ENCODE measurements around the gene MPPED1. TPM values are rescaled to one million over a fixed set of nuclear protein-coding genes. Genes with fewer than 3 reads are reported as not detected.

MPPED1 gene
- total and polyA plus RNA-seq, 3 experiments from 2014 or later: not detected

DNA sequence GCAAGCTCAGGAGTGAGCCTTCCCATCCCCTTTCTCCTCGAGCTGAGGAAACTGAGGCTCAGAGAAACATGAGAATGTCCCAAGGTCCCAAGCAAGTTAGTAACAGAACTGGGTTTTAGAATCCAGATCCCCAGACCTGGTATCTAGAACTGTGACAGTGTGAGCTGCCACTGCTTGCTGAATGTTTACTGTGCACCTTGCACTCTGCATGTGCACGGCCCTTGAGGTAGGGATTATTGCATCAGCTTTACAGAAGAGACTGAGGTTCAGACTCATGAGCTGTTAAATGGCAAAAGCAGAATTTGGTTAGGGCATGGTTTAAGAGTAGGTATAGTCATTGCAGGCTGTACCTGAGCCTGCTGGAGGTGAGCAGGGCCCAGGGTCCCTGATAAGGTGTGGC is 3.8 kb upstream of the MPPED1 start:
- peaks cover 0 to 2% (median 0%) of the 10 kb centered on the region in 5 donors for H3K9me3 Mint-ChIP-seq
- Histone ChIP-seq H3K4me1 (ENCODE audit: insufficient read depth, low read length) (no peaks in the 10 kb centered on the region), H3K27me3 (ENCODE audit: insufficient read depth, low read length, poor library complexity, severe bottlenecking) (peaks cover 10% of the 10 kb centered on the region), H3K27ac (ENCODE audit: low read depth, low read length) (no peak overlapping the region), H3K9me3 (ENCODE audit: low read length) (no peaks in the 10 kb centered on the region), H3K36me3 (ENCODE audit: insufficient read depth, low read length) (no peaks in the 10 kb centered on the region), H3K4me3 (ENCODE audit: low read length) (no peak overlapping the region)
- H3K4me3 Mint-ChIP-seq: no peak overlapping the region
- ChIA-PET POLR2A (no interaction called here), CTCF (interaction anchor here (1.1 to 1.2 kb wide), 2 partner anchors 14 to 20 kb away, joined by 3 to 4 read pairs; no protein-coding TSS in a partner anchor)
- peaks cover 27 to 44% of the 10 kb centered on the region in 2 donors for H3K27me3 Mint-ChIP-seq
- no peak overlapping the region for H3K27ac Mint-ChIP-seq
- H3K36me3 Mint-ChIP-seq: no peaks in the 10 kb centered on the region
- no peak for DNase-seq
- H3K4me1 Mint-ChIP-seq: peaks cover 0 to 3% (median 0%) of the 10 kb centered on the region in 3 donors

DNA sequence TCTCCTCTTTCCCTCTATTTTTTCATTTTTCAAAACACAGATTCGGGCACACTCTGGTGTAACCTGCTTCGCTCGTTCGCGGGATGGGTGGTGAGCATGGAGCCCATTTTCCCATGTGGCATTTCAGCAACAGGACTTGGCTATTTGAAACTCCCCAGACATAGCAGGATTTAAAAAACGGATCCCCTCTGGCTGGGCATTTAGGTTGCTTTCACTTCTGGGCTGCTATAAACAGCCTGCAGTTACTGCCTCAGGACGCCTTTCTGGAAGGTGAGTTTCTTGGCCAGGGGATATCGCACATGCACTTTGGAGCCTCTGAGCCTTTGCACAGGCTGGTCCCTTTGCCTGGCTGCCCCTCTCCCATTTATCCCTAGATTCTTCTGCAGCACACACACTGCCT is 2.8 kb upstream of the MPPED1 start:
- H3K27ac ChIP-seq (ENCODE audit: low read depth, low read length): no peak overlapping the region
- no peaks in the 10 kb centered on the region for H3K36me3 Mint-ChIP-seq
- H3K4me3 Mint-ChIP-seq: no peak overlapping the region
- no peaks in the 10 kb centered on the region for H3K9me3 ChIP-seq (ENCODE audit: low read length)
- H3K9me3 Mint-ChIP-seq: peaks cover 0 to 2% (median 0%) of the 10 kb centered on the region in 5 donors
- no peaks in the 10 kb centered on the region for H3K36me3 ChIP-seq (ENCODE audit: insufficient read depth, low read length)
- ChIA-PET POLR2A (no interaction called here), CTCF (no interaction called here)
- peaks cover 35 to 51% of the 10 kb centered on the region in 2 donors for H3K27me3 Mint-ChIP-seq
- DNase-seq: no peak
- no peak overlapping the region for H3K4me3 ChIP-seq (ENCODE audit: low read length)
- no peak overlapping the region for H3K27ac Mint-ChIP-seq
- H3K27me3 ChIP-seq (ENCODE audit: insufficient read depth, low read length, poor library complexity, severe bottlenecking): peaks cover 17% of the 10 kb centered on the region
- H3K4me1 Mint-ChIP-seq: peaks cover 0 to 3% (median 0%) of the 10 kb centered on the region in 3 donors
- H3K4me1 ChIP-seq (ENCODE audit: insufficient read depth, low read length): no peaks in the 10 kb centered on the region

GRCh38 chr22:43409800-43410199 is 2.0 kb upstream of the MPPED1 start:
- Mint-ChIP-seq H3K4me1 (peaks cover 0 to 3% (median 0%) of the 10 kb centered on the region in 3 donors), H3K27ac (no peak overlapping the region), H3K27me3 (peaks cover 36 to 54% of the 10 kb centered on the region in 2 donors), H3K36me3 (no peaks in the 10 kb centered on the region), H3K4me3 (no peak overlapping the region), H3K9me3 (peaks cover 0 to 2% (median 0%) of the 10 kb centered on the region in 5 donors)
- ChIA-PET POLR2A (no interaction called here), CTCF (no interaction called here)
- no peak for DNase-seq
- H3K4me3 ChIP-seq (ENCODE audit: low read length): no peak overlapping the region
- no peak overlapping the region for H3K27ac ChIP-seq (ENCODE audit: low read depth, low read length)
- H3K9me3 ChIP-seq (ENCODE audit: low read length): no peaks in the 10 kb centered on the region
- no peaks in the 10 kb centered on the region for H3K36me3 ChIP-seq (ENCODE audit: insufficient read depth, low read length)
- peaks cover 17% of the 10 kb centered on the region for H3K27me3 ChIP-seq (ENCODE audit: insufficient read depth, low read length, poor library complexity, severe bottlenecking)
- H3K4me1 ChIP-seq (ENCODE audit: insufficient read depth, low read length): no peaks in the 10 kb centered on the region

GRCh38 chr22:43411040-43411868 is 560 bp upstream of the MPPED1 start:
- Histone ChIP-seq H3K4me3 (ENCODE audit: low read length) (no peak overlapping the region), H3K27me3 (ENCODE audit: insufficient read depth, low read length, poor library complexity, severe bottlenecking) (peaks cover 17% of the 10 kb centered on the region), H3K27ac (ENCODE audit: low read depth, low read length) (no peak overlapping the region), H3K9me3 (ENCODE audit: low read length) (no peaks in the 10 kb centered on the region), H3K4me1 (ENCODE audit: insufficient read depth, low read length) (no peaks in the 10 kb centered on the region), H3K36me3 (ENCODE audit: insufficient read depth, low read length) (no peaks in the 10 kb centered on the region)
- Mint-ChIP-seq H3K36me3 (no peaks in the 10 kb centered on the region), H3K9me3 (peaks cover 0 to 2% (median 0%) of the 10 kb centered on the region in 5 donors), H3K4me3 (peak overlapping the region in 1 of 7 donors; percentile 48), H3K27me3 (peaks cover 38 to 63% of the 10 kb centered on the region in 2 donors), H3K27ac (no peak overlapping the region), H3K4me1 (peaks cover 0 to 3% (median 0%) of the 10 kb centered on the region in 3 donors)
- DNase-seq: no peak
- POLR2A ChIA-PET: no interaction called here
- CTCF ChIA-PET: no interaction called here

DNA sequence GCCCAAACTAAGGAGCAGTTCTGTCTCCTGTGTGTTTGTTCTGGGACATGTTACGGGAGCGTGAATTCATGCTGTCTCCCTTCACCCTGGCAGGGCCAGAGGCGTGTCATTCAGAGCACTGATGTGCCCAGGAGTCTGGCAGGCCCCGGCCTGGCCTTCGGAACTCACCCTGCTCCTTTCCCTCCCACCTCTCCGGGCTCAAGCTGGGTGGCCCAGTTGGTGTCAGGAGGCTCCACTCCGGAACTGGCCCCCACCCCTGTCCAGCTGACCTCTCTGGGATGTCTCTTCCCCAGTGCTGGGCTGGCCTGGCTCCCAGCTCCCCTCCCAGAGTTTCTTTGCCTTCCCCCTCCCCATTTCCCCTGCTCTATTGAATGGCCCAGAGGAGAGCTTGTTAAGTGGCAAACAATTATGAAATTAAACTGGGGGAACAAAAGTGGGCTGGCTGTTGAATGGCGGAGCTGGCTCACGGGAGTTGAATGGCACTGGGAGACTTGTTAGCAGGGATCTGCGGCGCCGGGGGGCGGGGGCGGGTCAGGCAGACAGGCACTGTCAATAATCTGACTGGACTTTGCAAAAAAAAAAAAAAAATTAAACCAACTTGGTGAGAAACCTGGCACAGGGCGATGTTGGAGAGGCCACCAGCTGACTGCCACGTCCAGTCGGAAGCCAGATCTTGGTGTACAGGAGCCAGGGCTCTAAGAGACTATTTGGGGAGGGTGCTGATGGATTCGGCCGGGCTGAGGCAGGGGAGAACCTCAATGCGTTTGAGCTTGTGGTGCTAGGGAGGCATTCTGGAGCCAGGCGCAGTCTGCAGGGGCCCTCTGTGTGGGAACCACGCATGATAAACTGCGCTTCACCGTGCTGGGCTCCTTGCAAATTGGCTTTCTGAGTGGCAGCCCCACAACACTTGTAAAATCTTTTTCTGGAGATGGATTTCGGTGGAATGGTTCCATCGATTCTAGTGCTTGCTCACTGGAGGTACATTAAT is 1.3 kb downstream of the MPPED1 start:
- Mint-ChIP-seq H3K4me1 (peaks cover 0 to 3% (median 0%) of the 10 kb centered on the region in 3 donors), H3K27ac (no peak overlapping the region), H3K36me3 (no peaks in the 10 kb centered on the region), H3K9me3 (peaks cover 0 to 2% (median 0%) of the 10 kb centered on the region in 5 donors), H3K27me3 (peaks cover 36 to 77% of the 10 kb centered on the region in 2 donors), H3K4me3 (peak overlapping the region in 2 of 7 donors; percentile 28 to 74)
- no peaks in the 10 kb centered on the region for H3K4me1 ChIP-seq (ENCODE audit: insufficient read depth, low read length)
- no peaks in the 10 kb centered on the region for H3K9me3 ChIP-seq (ENCODE audit: low read length)
- H3K36me3 ChIP-seq (ENCODE audit: insufficient read depth, low read length): no peaks in the 10 kb centered on the region
- ChIA-PET CTCF (interaction anchor here (0.7 kb wide), 1 partner anchor 25 kb away, joined by 3 read pairs; no protein-coding TSS in a partner anchor), POLR2A (no interaction called here)
- no peak overlapping the region for H3K27ac ChIP-seq (ENCODE audit: low read depth, low read length)
- DNase-seq: no peak
- peaks cover 17% of the 10 kb centered on the region for H3K27me3 ChIP-seq (ENCODE audit: insufficient read depth, low read length, poor library complexity, severe bottlenecking)
- H3K4me3 ChIP-seq (ENCODE audit: low read length): no peak overlapping the region

- no peak overlapping the region for H3K4me3 ChIP-seq (ENCODE audit: low read length)
- no peak for DNase-seq
- H3K4me3 Mint-ChIP-seq: no peak overlapping the region
- no peaks in the 10 kb centered on the region for H3K36me3 ChIP-seq (ENCODE audit: insufficient read depth, low read length)
- H3K27me3 ChIP-seq (ENCODE audit: insufficient read depth, low read length, poor library complexity, severe bottlenecking): peaks cover 17% of the 10 kb centered on the region
- CTCF ChIA-PET: no interaction called here
- H3K27ac ChIP-seq (ENCODE audit: low read depth, low read length): no peak overlapping the region
- POLR2A ChIA-PET: no interaction called here
- peaks cover 0 to 3% (median 0%) of the 10 kb centered on the region in 3 donors for H3K4me1 Mint-ChIP-seq
- H3K9me3 Mint-ChIP-seq: peaks cover 0 to 2% (median 0%) of the 10 kb centered on the region in 5 donors
- H3K27ac Mint-ChIP-seq: no peak overlapping the region
- H3K36me3 Mint-ChIP-seq: no peaks in the 10 kb centered on the region
- no peaks in the 10 kb centered on the region for H3K9me3 ChIP-seq (ENCODE audit: low read length)
- peaks cover 34 to 82% of the 10 kb centered on the region in 2 donors for H3K27me3 Mint-ChIP-seq
- H3K4me1 ChIP-seq (ENCODE audit: insufficient read depth, low read length): no peaks in the 10 kb centered on the region
Measured at GRCh38 chr22:43413826-43414225, 2.0 kb downstream of the MPPED1 start.

DNA sequence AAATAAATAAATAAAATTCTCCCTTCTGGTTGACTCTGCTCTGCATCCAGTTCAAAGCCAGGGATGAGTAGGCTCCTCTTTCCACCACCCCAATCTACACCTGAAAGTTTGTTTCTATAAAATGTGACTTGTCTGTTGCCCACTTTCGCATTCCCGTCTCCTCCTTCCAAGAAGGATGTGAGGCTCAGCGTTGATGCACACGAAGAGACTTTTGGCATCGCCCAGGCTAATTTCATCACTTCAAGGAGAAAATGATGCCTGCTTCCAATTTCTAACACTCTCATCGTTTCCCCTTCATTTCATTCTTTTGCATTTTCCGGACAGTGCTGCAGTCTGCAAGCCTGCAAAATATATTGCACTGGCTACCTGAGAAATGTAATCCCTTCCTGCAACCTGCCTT is 3.9 kb downstream of the MPPED1 start:
- H3K27me3 ChIP-seq (ENCODE audit: insufficient read depth, low read length, poor library complexity, severe bottlenecking): peaks cover 12% of the 10 kb centered on the region
- ChIA-PET CTCF (no interaction called here), POLR2A (no interaction called here)
- H3K36me3 Mint-ChIP-seq: no peaks in the 10 kb centered on the region
- no peak overlapping the region for H3K4me3 Mint-ChIP-seq
- peaks cover 30 to 72% of the 10 kb centered on the region in 2 donors for H3K27me3 Mint-ChIP-seq
- no peaks in the 10 kb centered on the region for H3K36me3 ChIP-seq (ENCODE audit: insufficient read depth, low read length)
- H3K27ac Mint-ChIP-seq: no peak overlapping the region
- no peak overlapping the region for H3K27ac ChIP-seq (ENCODE audit: low read depth, low read length)
- H3K9me3 Mint-ChIP-seq: no peaks in the 10 kb centered on the region
- H3K9me3 ChIP-seq (ENCODE audit: low read length): no peaks in the 10 kb centered on the region
- DNase-seq: no peak
- no peaks in the 10 kb centered on the region for H3K4me1 ChIP-seq (ENCODE audit: insufficient read depth, low read length)
- no peak overlapping the region for H3K4me3 ChIP-seq (ENCODE audit: low read length)
- peaks cover 0 to 3% (median 0%) of the 10 kb centered on the region in 3 donors for H3K4me1 Mint-ChIP-seq

DNA sequence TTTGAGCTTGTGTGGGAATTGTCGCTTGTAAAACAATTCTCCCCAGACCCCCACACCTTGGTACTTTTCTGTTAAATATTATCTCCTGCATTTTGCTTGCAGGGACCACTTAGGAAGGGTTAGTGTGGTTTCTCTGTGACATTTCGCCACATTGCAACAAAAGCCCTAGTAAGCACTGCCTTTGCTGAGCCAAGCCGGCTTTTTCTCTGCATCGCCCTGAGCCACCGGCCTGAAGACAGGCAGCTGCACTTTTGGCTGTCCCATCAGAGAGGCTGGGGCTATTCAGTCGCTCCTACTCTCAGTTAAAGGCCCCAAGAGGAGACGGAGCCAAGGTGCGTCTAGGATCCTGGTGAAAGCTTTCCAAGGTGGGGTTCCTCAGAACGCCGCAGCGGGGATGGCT is 5.7 kb downstream of the MPPED1 start:
- no peak overlapping the region for H3K4me3 ChIP-seq (ENCODE audit: low read length)
- Mint-ChIP-seq H3K36me3 (no peaks in the 10 kb centered on the region), H3K9me3 (no peaks in the 10 kb centered on the region), H3K27ac (no peak overlapping the region), H3K27me3 (peaks cover 29 to 68% of the 10 kb centered on the region in 2 donors), H3K4me1 (peaks cover 0 to 2% (median 0%) of the 10 kb centered on the region in 3 donors), H3K4me3 (no peak overlapping the region)
- H3K9me3 ChIP-seq (ENCODE audit: low read length): no peaks in the 10 kb centered on the region
- no peak overlapping the region for H3K27ac ChIP-seq (ENCODE audit: low read depth, low read length)
- POLR2A ChIA-PET: no interaction called here
- no peak for DNase-seq
- no peaks in the 10 kb centered on the region for H3K4me1 ChIP-seq (ENCODE audit: insufficient read depth, low read length)
- CTCF ChIA-PET: no interaction called here
- H3K27me3 ChIP-seq (ENCODE audit: insufficient read depth, low read length, poor library complexity, severe bottlenecking): peaks cover 8% of the 10 kb centered on the region
- H3K36me3 ChIP-seq (ENCODE audit: insufficient read depth, low read length): no peaks in the 10 kb centered on the region
